GM19240 (cell line): ENCODE data around the gene EZH1.
"Not testable (repeated sequence)": the region's sequence is repeated elsewhere in the genome, so short reads cannot be mapped to it uniquely, and the experiment has no call there.

ENCODE experiments used
- DNase-seq: peaks from one replicate; pipeline ENCODE4 v3.0.0; 2011; ENCODE audit warnings: low spot score; ENCODE audit not compliant: insufficient read length

Gene EZH1

GRCh38 chr17:42670789-42671657, 73.8 kb downstream of the EZH1 start:
- DNase-seq = no peak

GRCh38 chr17:42669977-42670788, 74.7 kb downstream of the EZH1 start:
- DNase-seq = no peak

- DNase-seq = no peak
These were observed 75.2 kb downstream of the EZH1 start for GRCh38 chr17:42669705-42669976.

- no peak for DNase-seq
These were observed 77.5 kb downstream of the EZH1 start for GRCh38 chr17:42667088-42667951.

- not testable (repeated sequence) for DNase-seq
These were observed 78.7 kb downstream of the EZH1 start for GRCh38 chr17:42666126-42666525.

- no peak for DNase-seq
These were observed 79.2 kb downstream of the EZH1 start for GRCh38 chr17:42665581-42666001.

GRCh38 chr17:42660692-42661345, 84.0 kb downstream of the EZH1 start:
- no peak for DNase-seq

GRCh38 chr17:42659932-42660274, 84.9 kb downstream of the EZH1 start:
- not testable (repeated sequence) for DNase-seq

- DNase-seq = no peak
These were observed 85.5 kb downstream of the EZH1 start, which contains the start of gene TUBG2 for GRCh38 chr17:42659079-42659931. TSS of gene TUBG2 (plus strand) at chr17:42659284. CDS start at chr17:42659504, 220 bp downstream.

GRCh38 chr17:42657824-42658588, 86.8 kb downstream of the EZH1 start:
- DNase-seq = no peak

GRCh38 chr17:42655528-42655927, 89.3 kb downstream of the EZH1 start:
- no peak for DNase-seq

- DNase-seq = no peak
These were observed 91.4 kb downstream of the EZH1 start for GRCh38 chr17:42653179-42654124.

GRCh38 chr17:42651392-42651791, 93.4 kb downstream of the EZH1 start:
- no peak for DNase-seq
